ENCODE measurements around the gene C9orf50.

GRCh38 chr9:129615407-129616285 lies 5.3 kb downstream of the C9orf50 start:
- TF ChIP-seq SP1 (IDR thresholded peaks at IDR 0.05) (no peak), NFRKB (IDR thresholded peaks at IDR 0.05) (no peak)
